ENCODE measurements around the gene ACVRL1.
"Not testable (repeated sequence)": the region's sequence is repeated elsewhere in the genome, so short reads cannot be mapped to it uniquely, and the experiment has no call there.

Gene ACVRL1

GRCh38 chr12:51873251-51873994 lies 33.9 kb upstream of the ACVRL1 start:
- in situ Hi-C loops (cut with HindIII; ENCODE audit: low sequenced_read_pairs) = no loop called here

- in situ Hi-C loops (cut with HindIII; ENCODE audit: low sequenced_read_pairs) = no loop called here
Observed at GRCh38 chr12:51874000-51874399, 33.3 kb upstream of the ACVRL1 start.

- in situ Hi-C loops (cut with HindIII; ENCODE audit: low sequenced_read_pairs) = no loop called here
Observed at GRCh38 chr12:51874486-51874885, 32.8 kb upstream of the ACVRL1 start.

- in situ Hi-C loops (cut with HindIII; ENCODE audit: low sequenced_read_pairs) = no loop called here
Observed at GRCh38 chr12:51879102-51879501, 28.2 kb upstream of the ACVRL1 start.

- in situ Hi-C loops (cut with HindIII; ENCODE audit: low sequenced_read_pairs) = no loop called here
Observed at GRCh38 chr12:51883295-51883694, 24.0 kb upstream of the ACVRL1 start.

GRCh38 chr12:51883998-51884675 lies 23.2 kb upstream of the ACVRL1 start:
- in situ Hi-C loops (cut with HindIII; ENCODE audit: low sequenced_read_pairs) = no loop called here

GRCh38 chr12:51884676-51885229 lies 22.6 kb upstream of the ACVRL1 start:
- in situ Hi-C loops (cut with HindIII; ENCODE audit: low sequenced_read_pairs) = no loop called here

- in situ Hi-C loops (cut with HindIII; ENCODE audit: low sequenced_read_pairs) = not testable (repeated sequence)
Observed at GRCh38 chr12:51885294-51886020, 21.8 kb upstream of the ACVRL1 start.

- in situ Hi-C loops (cut with HindIII; ENCODE audit: low sequenced_read_pairs) = no loop called here
Observed at GRCh38 chr12:51886021-51886710, 21.1 kb upstream of the ACVRL1 start.

GRCh38 chr12:51887476-51888315 lies 19.6 kb upstream of the ACVRL1 start, which contains the start of gene ANKRD33:
Gene ANKRD33 (plus strand): TSS chr12:51888103. CDS start chr12:51888187, 84 bp downstream.
- in situ Hi-C loops (cut with HindIII; ENCODE audit: low sequenced_read_pairs) = no loop called here

- in situ Hi-C loops (cut with HindIII; ENCODE audit: low sequenced_read_pairs) = no loop called here
Observed at GRCh38 chr12:51888316-51889215, 18.7 kb upstream of the ACVRL1 start.

GRCh38 chr12:51889216-51890132 lies 17.8 kb upstream of the ACVRL1 start:
- in situ Hi-C loops (cut with HindIII; ENCODE audit: low sequenced_read_pairs) = no loop called here

GRCh38 chr12:51890133-51890464 lies 17.2 kb upstream of the ACVRL1 start:
- in situ Hi-C loops (cut with HindIII; ENCODE audit: low sequenced_read_pairs) = no loop called here

GRCh38 chr12:51890511-51891171 lies 16.7 kb upstream of the ACVRL1 start:
- in situ Hi-C loops (cut with HindIII; ENCODE audit: low sequenced_read_pairs) = no loop called here

GRCh38 chr12:51891843-51892242 lies 15.5 kb upstream of the ACVRL1 start:
- in situ Hi-C loops (cut with HindIII; ENCODE audit: low sequenced_read_pairs) = no loop called here

- in situ Hi-C loops (cut with HindIII; ENCODE audit: low sequenced_read_pairs) = no loop called here
Observed at GRCh38 chr12:51893786-51894185, 13.5 kb upstream of the ACVRL1 start.

- in situ Hi-C loops (cut with HindIII; ENCODE audit: low sequenced_read_pairs) = no loop called here
Observed at GRCh38 chr12:51895378-51896135, 11.7 kb upstream of the ACVRL1 start.

All from DLD1 (cell line).